A549 (cell line): Measurements from ENCODE around the gene ZNF652.

ENCODE experiments used
- CEBPB ChIP-seq, 2 experiments: fragments of >200 bp in 1 of 2; sonication (Bioruptor Twin) in 1 of 2; formaldehyde crosslinking in 1 of 2; IDR thresholded peaks; 2 replicates each; pipeline ENCODE4 v1.6.1; 2012 to 2016
- CTCF ChIP-seq: fragments of >200 bp; sonication (Bioruptor Twin); formaldehyde crosslinking; IDR thresholded peaks from 3 replicates; pipeline ENCODE4 v1.5.1; 2016
- HOXA7 ChIP-seq: fragments of 250-450 bp; sonication (Bioruptor Pico); IDR thresholded peaks from 2 replicates; pipeline ENCODE4 v1.5.0; 2020; ENCODE audit warnings: mild to moderate bottlenecking, moderate library complexity
- PBX3 ChIP-seq: IDR thresholded peaks from 2 replicates; pipeline ENCODE4 v1.6.1; 2012
- RNF2 ChIP-seq: fragments of 200-600 bp; sonication (generic); IDR thresholded peaks from 2 replicates; pipeline ENCODE4 v1.6.1; 2016; ENCODE audit warnings: low read depth, mild to moderate bottlenecking, antibody characterized with exemption, moderate library complexity, borderline replicate concordance
- TP53 ChIP-seq: fragments of 250-450 bp; sonication (Bioruptor Pico); IDR thresholded peaks from 2 replicates; pipeline ENCODE4 v1.5.0; 2021; ENCODE audit warnings: mild to moderate bottlenecking, moderate library complexity

- TF ChIP-seq RNF2 (no peak), TP53 (CRISPR knock-in tag) (no peak), HOXA7 (CRISPR knock-in tag) (no peak), PBX3 (no peak), CTCF (no peak), CEBPB (IDR thresholded peaks at IDR 0.05) (no peak)
These were observed 112.0 kb downstream of the ZNF652 start for GRCh38 chr17:49249890-49250522.
